ENCODE measurements around the gene DNMT3L.

DNA sequence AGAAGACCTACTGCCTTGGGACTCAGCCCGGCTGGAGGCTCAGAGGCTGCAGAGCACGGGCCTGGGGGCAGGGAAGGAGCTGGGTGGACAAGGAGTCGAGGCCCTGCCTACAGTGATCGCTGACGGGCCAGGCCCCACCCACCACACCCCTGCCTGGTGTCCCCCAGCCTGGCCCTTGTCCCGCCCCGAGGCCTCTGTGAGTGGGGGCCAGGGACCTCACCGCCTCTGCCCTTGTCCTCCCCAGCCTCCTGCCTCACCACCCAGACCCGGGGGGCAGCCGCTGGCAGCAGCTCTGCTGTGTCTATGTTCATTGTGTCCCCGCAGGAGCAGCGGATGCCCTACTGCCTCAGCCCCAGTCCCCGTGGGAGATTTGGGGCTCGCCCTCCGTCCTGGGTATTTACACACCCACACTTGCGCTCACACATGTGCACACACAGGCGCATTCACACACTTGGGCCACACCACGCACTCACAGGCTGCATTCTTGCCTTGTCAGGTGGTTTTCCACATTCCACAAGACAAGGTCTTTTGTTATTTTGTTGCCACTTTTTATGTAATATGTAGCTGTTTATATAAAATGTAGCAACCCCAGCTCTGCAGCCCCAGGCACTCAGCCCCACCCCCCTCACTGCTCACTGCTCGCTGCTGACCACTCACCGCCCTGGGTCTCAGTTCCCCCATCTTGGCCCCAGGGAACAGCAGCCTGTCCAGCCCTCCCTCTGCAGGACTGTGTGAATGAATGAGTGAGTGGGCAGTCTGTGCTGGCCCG, 45.4 kb upstream of the DNMT3L start:
- TF ChIP-seq, protein P1, sequence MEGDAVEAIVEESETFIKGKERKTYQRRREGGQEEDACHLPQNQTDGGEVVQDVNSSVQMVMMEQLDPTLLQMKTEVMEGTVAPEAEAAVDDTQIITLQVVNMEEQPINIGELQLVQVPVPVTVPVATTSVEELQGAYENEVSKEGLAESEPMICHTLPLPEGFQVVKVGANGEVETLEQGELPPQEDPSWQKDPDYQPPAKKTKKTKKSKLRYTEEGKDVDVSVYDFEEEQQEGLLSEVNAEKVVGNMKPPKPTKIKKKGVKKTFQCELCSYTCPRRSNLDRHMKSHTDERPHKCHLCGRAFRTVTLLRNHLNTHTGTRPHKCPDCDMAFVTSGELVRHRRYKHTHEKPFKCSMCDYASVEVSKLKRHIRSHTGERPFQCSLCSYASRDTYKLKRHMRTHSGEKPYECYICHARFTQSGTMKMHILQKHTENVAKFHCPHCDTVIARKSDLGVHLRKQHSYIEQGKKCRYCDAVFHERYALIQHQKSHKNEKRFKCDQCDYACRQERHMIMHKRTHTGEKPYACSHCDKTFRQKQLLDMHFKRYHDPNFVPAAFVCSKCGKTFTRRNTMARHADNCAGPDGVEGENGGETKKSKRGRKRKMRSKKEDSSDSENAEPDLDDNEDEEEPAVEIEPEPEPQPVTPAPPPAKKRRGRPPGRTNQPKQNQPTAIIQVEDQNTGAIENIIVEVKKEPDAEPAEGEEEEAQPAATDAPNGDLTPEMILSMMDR (conservative IDR thresholded peaks at IDR 0.05; ENCODE audit: low read length), result no peak
- TF ChIP-seq EZH2phosphoT487 (IDR thresholded peaks at IDR 0.05; ENCODE audit: borderline replicate concordance), result no peak

Data from Loucy (cell line).